HepG2 (cell line): ENCODE data around the gene GDF11. TPM values are rescaled to one million over a fixed set of nuclear protein-coding genes. Genes with fewer than 3 reads are reported as not detected.

Source experiments
- ATM ChIP-seq: fragments of 450-650 bp; IDR thresholded peaks from 2 replicates; pipeline ENCODE4 v1.7.1; 2017; ENCODE audit warnings: mild to moderate bottlenecking, borderline replicate concordance
- CSRNP2 ChIP-seq: sonication (generic); formaldehyde crosslinking; conservative IDR thresholded peaks from 2 replicates; pipeline ENCODE4 v1.8.0; 2022; ENCODE audit warnings: low read depth, missing genetic modification reagents
- HDAC1 ChIP-seq: sonication (generic); formaldehyde crosslinking; IDR thresholded peaks from 2 replicates; pipeline ENCODE4 v1.5.1; 2020; ENCODE audit warnings: mild to moderate bottlenecking, missing genetic modification reagents
- HDAC2 ChIP-seq: sonication (generic); formaldehyde crosslinking; IDR thresholded peaks from 2 replicates; pipeline ENCODE4 v1.4.0; 2020; ENCODE audit warnings: missing genetic modification reagents
- IRF9 ChIP-seq: sonication (generic); formaldehyde crosslinking; IDR thresholded peaks from 2 replicates; pipeline ENCODE4 v1.8.0; 2022; ENCODE audit warnings: missing genetic modification reagents, mild to moderate bottlenecking, borderline replicate concordance
- MXD4 ChIP-seq: IDR thresholded peaks from 2 replicates; pipeline ENCODE4 v1.6.1; 2016; ENCODE audit warnings: mild to moderate bottlenecking, missing biosample characterization, missing genetic modification reagents
- MZF1 ChIP-seq: sonication (generic); formaldehyde crosslinking; IDR thresholded peaks from 2 replicates; pipeline ENCODE4 v1.8.1; 2023; ENCODE audit warnings: mild to moderate bottlenecking, missing genetic modification reagents, borderline replicate concordance
- NCOA1 ChIP-seq: sonication (generic); formaldehyde crosslinking; IDR thresholded peaks from 2 replicates; pipeline ENCODE4 v1.9.0; 2021; ENCODE audit warnings: missing genetic modification reagents
- SMAD1 ChIP-seq: sonication (generic); formaldehyde crosslinking; IDR thresholded peaks from 2 replicates; pipeline ENCODE4 v1.4.0; 2020; ENCODE audit warnings: missing genetic modification reagents, low read depth, mild to moderate bottlenecking, borderline replicate concordance
- SNRNP70 ChIP-seq: fragments of 200-400 bp; formaldehyde crosslinking; IDR thresholded peaks from 2 replicates; pipeline ENCODE4 v1.6.1; 2017; ENCODE audit warnings: mild to moderate bottlenecking, low read depth, low read length, moderate library complexity
- TAF1 ChIP-seq: sonication (generic); formaldehyde crosslinking; IDR thresholded peaks from 2 replicates; pipeline ENCODE4 v1.4.0; 2020; ENCODE audit warnings: missing genetic modification reagents
- ZBTB42 ChIP-seq: sonication (generic); formaldehyde crosslinking; IDR thresholded peaks from 2 replicates; pipeline ENCODE4 v1.5.0; 2020; ENCODE audit warnings: mild to moderate bottlenecking, missing genetic modification reagents
- ZFP37 ChIP-seq: sonication (generic); formaldehyde crosslinking; IDR thresholded peaks from 2 replicates; pipeline ENCODE4 v1.4.0; 2020; ENCODE audit warnings: missing genetic modification reagents, borderline replicate concordance
- ZFP90 ChIP-seq: sonication (generic); formaldehyde crosslinking; IDR thresholded peaks from 2 replicates; pipeline ENCODE4 v1.8.0; 2022; ENCODE audit warnings: missing genetic modification reagents, mild to moderate bottlenecking, inconsistent platforms, borderline replicate concordance
- ZNF143 ChIP-seq: sonication (generic); formaldehyde crosslinking; IDR thresholded peaks from 2 replicates; pipeline ENCODE4 v1.4.0; 2020; ENCODE audit warnings: missing genetic modification reagents
- ZNF260 ChIP-seq: sonication (generic); formaldehyde crosslinking; IDR thresholded peaks from 2 replicates; pipeline ENCODE4 v1.4.0; 2020; ENCODE audit warnings: missing genetic modification reagents, low read depth, mild to moderate bottlenecking, borderline replicate concordance
- ZNF329 ChIP-seq: sonication (generic); formaldehyde crosslinking; IDR thresholded peaks from 2 replicates; pipeline ENCODE4 v1.9.0; 2021; ENCODE audit warnings: low read depth, mild to moderate bottlenecking, missing genetic modification reagents
- ZNF432 ChIP-seq: sonication (generic); formaldehyde crosslinking; IDR thresholded peaks from 2 replicates; pipeline ENCODE4 v1.5.0; 2020; ENCODE audit warnings: missing genetic modification reagents, mild to moderate bottlenecking, borderline replicate concordance
- ZNF44 ChIP-seq: sonication (generic); formaldehyde crosslinking; IDR thresholded peaks from 2 replicates; pipeline ENCODE4 v1.5.1; 2020; ENCODE audit warnings: mild to moderate bottlenecking, missing genetic modification reagents
- ZNF562 ChIP-seq: sonication (generic); formaldehyde crosslinking; IDR thresholded peaks from 2 replicates; pipeline ENCODE4 v1.8.0; 2022; ENCODE audit warnings: missing genetic modification reagents, borderline replicate concordance
- ZNF616 ChIP-seq: sonication (generic); formaldehyde crosslinking; IDR thresholded peaks from 2 replicates; pipeline ENCODE4 v1.5.0; 2020; ENCODE audit warnings: low read depth, mild to moderate bottlenecking, missing genetic modification reagents
- ZNF790 ChIP-seq: sonication (generic); formaldehyde crosslinking; IDR thresholded peaks from 2 replicates; pipeline ENCODE4 v1.8.0; 2022; ENCODE audit warnings: missing genetic modification reagents, mild to moderate bottlenecking, borderline replicate concordance
- ZNF83 ChIP-seq: sonication (generic); formaldehyde crosslinking; IDR thresholded peaks from 2 replicates; pipeline ENCODE4 v1.4.0; 2020; ENCODE audit warnings: missing genetic modification reagents, mild to moderate bottlenecking, borderline replicate concordance
- ZNF878 ChIP-seq: sonication (generic); formaldehyde crosslinking; IDR thresholded peaks from 2 replicates; pipeline ENCODE4 v1.8.1; 2023; ENCODE audit warnings: mild to moderate bottlenecking, missing genetic modification reagents, moderate library complexity
- ZNF879 ChIP-seq: sonication (generic); formaldehyde crosslinking; IDR thresholded peaks from 2 replicates; pipeline ENCODE4 v1.8.1; 2023; ENCODE audit warnings: missing genetic modification reagents
- polyA plus RNA-seq, 8 experiments: library from polyadenylated mRNA; depleted of rRNA in 3 of 8; stranded (reverse) in 7 of 8; unstranded in 1 of 8; fragments of >200 nt; fragmentation: Illumina TruSeq in 4 of 8; extraction: Trizol in 4 of 8; gene quantifications; 2 replicates each; pipeline versions ENCODE4 v1.2.1 to v1.2.3, GENCODE V29; 2011 to 2016; ENCODE audit warnings: low read depth in 4 of 8, missing spikeins in 1 of 8, mixed read lengths in 1 of 8; ENCODE audit not compliant: insufficient read depth in 1 of 8
- total RNA-seq, 5 experiments: library from RNA; depleted of rRNA; stranded (reverse); fragments of >200 nt; fragmentation: Illumina TruSeq; extraction: Trizol; gene quantifications; 2 replicates each; pipeline ENCODE4 v1.2.3, GENCODE V29; 2016; ENCODE audit warnings: low read depth in 1 of 5
- TF ChIP-seq, protein P1 (sequence below): sonication (generic); formaldehyde crosslinking; IDR thresholded peaks from 2 replicates; pipeline ENCODE4 v1.8.0; 2022; ENCODE audit warnings: mild to moderate bottlenecking, missing genetic modification reagents; ENCODE audit not compliant: insufficient replicate concordance
- TF ChIP-seq, protein P2 (sequence below): sonication (generic); formaldehyde crosslinking; IDR thresholded peaks from 2 replicates; pipeline ENCODE4 v1.4.0; 2020; ENCODE audit warnings: mild to moderate bottlenecking, missing genetic modification reagents

The GDF11 gene
- total and polyA plus RNA-seq, 2 of the 13 experiments (the other 11 are each of a cell fraction or from before 2014, with no cell fraction given) = 0.63 to 1.5 TPM

GRCh38 chr12:55728186-55728938, 14.6 kb upstream of the GDF11 start (continued):
- TF ChIP-seq CSRNP2 (CRISPR knock-in tag) = no peak
- no peak for TF ChIP-seq ZNF790 (CRISPR knock-in tag)
- TF ChIP-seq ZNF616 (CRISPR knock-in tag) = no peak
- no peak for TF ChIP-seq IRF9 (CRISPR knock-in tag)
- TF ChIP-seq ZNF83 (CRISPR knock-in tag) = no peak
- no peak; the same call in 1 of the 2 replicates for TF ChIP-seq MXD4
- TF ChIP-seq ZNF562 = no peak
- no peak for TF ChIP-seq ZNF329 (CRISPR knock-in tag)
- no peak for TF ChIP-seq ZNF260 (CRISPR knock-in tag)
- TF ChIP-seq SNRNP70 = no peak
- no peak for TF ChIP-seq HDAC2
- TF ChIP-seq, protein P1, sequence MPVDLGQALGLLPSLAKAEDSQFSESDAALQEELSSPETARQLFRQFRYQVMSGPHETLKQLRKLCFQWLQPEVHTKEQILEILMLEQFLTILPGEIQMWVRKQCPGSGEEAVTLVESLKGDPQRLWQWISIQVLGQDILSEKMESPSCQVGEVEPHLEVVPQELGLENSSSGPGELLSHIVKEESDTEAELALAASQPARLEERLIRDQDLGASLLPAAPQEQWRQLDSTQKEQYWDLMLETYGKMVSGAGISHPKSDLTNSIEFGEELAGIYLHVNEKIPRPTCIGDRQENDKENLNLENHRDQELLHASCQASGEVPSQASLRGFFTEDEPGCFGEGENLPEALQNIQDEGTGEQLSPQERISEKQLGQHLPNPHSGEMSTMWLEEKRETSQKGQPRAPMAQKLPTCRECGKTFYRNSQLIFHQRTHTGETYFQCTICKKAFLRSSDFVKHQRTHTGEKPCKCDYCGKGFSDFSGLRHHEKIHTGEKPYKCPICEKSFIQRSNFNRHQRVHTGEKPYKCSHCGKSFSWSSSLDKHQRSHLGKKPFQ = no peak
- TF ChIP-seq, protein P2, sequence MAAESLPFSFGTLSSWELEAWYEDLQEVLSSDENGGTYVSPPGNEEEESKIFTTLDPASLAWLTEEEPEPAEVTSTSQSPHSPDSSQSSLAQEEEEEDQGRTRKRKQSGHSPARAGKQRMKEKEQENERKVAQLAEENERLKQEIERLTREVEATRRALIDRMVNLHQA (CRISPR knock-in tag) = no peak
- no peak for TF ChIP-seq ZNF143
- TF ChIP-seq ZNF878 (CRISPR knock-in tag) = no peak
- TF ChIP-seq ZFP37 (CRISPR knock-in tag) = no peak
- TF ChIP-seq ZNF432 (CRISPR knock-in tag) = no peak
- no peak for TF ChIP-seq ZNF44 (CRISPR knock-in tag)
- no peak for TF ChIP-seq TAF1
- no peak for TF ChIP-seq SMAD1 (CRISPR knock-in tag)
- TF ChIP-seq NCOA1 (CRISPR knock-in tag) = no peak
- no peak for TF ChIP-seq ZFP90
- no peak for TF ChIP-seq MZF1 (CRISPR knock-in tag)
- TF ChIP-seq HDAC1 = 0 out of 2 replicates have a peak, but pooled peaks have one; percentile 1
- no peak for TF ChIP-seq ZBTB42
- no peak for TF ChIP-seq ATM
- TF ChIP-seq ZNF879 (CRISPR knock-in tag) = no peak
